Endodermal cell (in vitro differentiated cells): Measurements from ENCODE around the gene TMIGD2. TPM values are rescaled to one million over a fixed set of nuclear protein-coding genes. Genes with fewer than 3 reads are reported as not detected.

ENCODE experiments used
- DNase-seq: peaks from one replicate; pipeline ENCODE4 v3.0.0-alpha.2; 2017
- H3K27ac ChIP-seq: 2 replicates; pipeline ENCODE4 v1.5.1; 2013; ENCODE audit warnings: mild to moderate bottlenecking, low read depth, low read length, moderate library complexity
- H3K27me3 ChIP-seq: 2 replicates; pipeline ENCODE4 v1.6.1; 2013; ENCODE audit warnings: mild to moderate bottlenecking, low read length, moderate library complexity; ENCODE audit not compliant: insufficient read depth, control insufficient read depth, poor library complexity, severe bottlenecking
- H3K36me3 ChIP-seq: 2 replicates; pipeline ENCODE4 v1.7.0; 2013; ENCODE audit warnings: mild to moderate bottlenecking, low read length, moderate library complexity; ENCODE audit not compliant: control insufficient read depth, insufficient read depth
- H3K4me1 ChIP-seq: one replicate; pipeline ENCODE4 v1.7.0; 2013; ENCODE audit warnings: low read length; ENCODE audit not compliant: control insufficient read depth, insufficient read depth
- H3K4me3 ChIP-seq: 2 replicates; pipeline ENCODE4 v1.5.1; 2013; ENCODE audit warnings: mild to moderate bottlenecking, low read length, moderate library complexity
- H3K9ac ChIP-seq: 2 replicates; pipeline ENCODE4 v1.6.1; 2013; ENCODE audit warnings: mild to moderate bottlenecking, low read length, moderate library complexity; ENCODE audit not compliant: poor library complexity, severe bottlenecking; ENCODE audit errors: extremely low read depth
- H3K9me3 ChIP-seq: 2 replicates; pipeline ENCODE4 v1.6.1; 2013; ENCODE audit warnings: mild to moderate bottlenecking, low read length, moderate library complexity; ENCODE audit not compliant: control insufficient read depth
- H3K27ac Mint-ChIP-seq: 2 replicates; pipeline ENCODE4 v1.8.0; 2020; ENCODE audit warnings: mixed read lengths
- H3K27me3 Mint-ChIP-seq: 2 replicates; pipeline ENCODE4 v1.8.0; 2021; ENCODE audit warnings: mild to moderate bottlenecking, mixed read lengths; ENCODE audit not compliant: insufficient read depth
- H3K36me3 Mint-ChIP-seq: 2 replicates; pipeline ENCODE4 v1.8.0; 2020; ENCODE audit warnings: low read depth, mixed read lengths
- H3K4me1 Mint-ChIP-seq: 2 replicates; pipeline ENCODE4 v1.8.0; 2020; ENCODE audit warnings: mixed read lengths
- H3K4me3 Mint-ChIP-seq: 2 replicates; pipeline ENCODE4 v1.8.0; 2020; ENCODE audit warnings: mild to moderate bottlenecking, moderate library complexity, mixed read lengths
- H3K9me3 Mint-ChIP-seq: 2 replicates; pipeline ENCODE4 v1.8.0; 2020; ENCODE audit warnings: mild to moderate bottlenecking, mixed read lengths
- WGBS, 2 experiments: methylation state at CpG; one replicate each; pipeline versions ENCODE4 v1.1.5 to v1.1.7; 2013; ENCODE audit warnings: missing lambda C conversion rate in 2 of 2, mixed read lengths in 1 of 2; ENCODE audit not compliant: insufficient coverage in 1 of 2, insufficient read length in 1 of 2; 5-methylcytosine and 5-hydroxymethylcytosine counted together
- total RNA-seq, 2 donors: library from RNA; stranded (reverse); fragmentation: NEBNext Ultra II Directional in 1 of 2; extraction: Animal tissue kit (Norgen Biotek cat#: 25700) in 1 of 2; gene quantifications; 2 replicates in 1 of 2; 3 replicates in 1 of 2; pipeline ENCODE4 v1.2.1, GENCODE V29; 2021
- TF ChIP-seq, protein P1 (sequence below): fragments of 200-600 bp; sonication (generic); conservative IDR thresholded peaks from 2 replicates; pipeline ENCODE4 v1.5.0; 2021; ENCODE audit warnings: antibody characterized with exemption, mild to moderate bottlenecking

Gene TMIGD2
- total RNA-seq, 2 donors from 2014 or later, result 0.58 to 0.70 TPM

- H3K27ac ChIP-seq, result no peak within 1 kb of the TSS
- H3K27me3 Mint-ChIP-seq, result no peaks in the 10 kb centered on the region
- peak; percentile 92 for DNase-seq
- peaks cover 6% of the 10 kb centered on the region for H3K4me1 Mint-ChIP-seq
- peaks cover 14% of the 10 kb centered on the region for H3K36me3 Mint-ChIP-seq
- 5% methylated on average over 10 to 56 of the region's 63 CpGs for WGBS, 2 experiments
- H3K4me1 ChIP-seq, result no peaks in the 10 kb centered on the region
- H3K4me3 ChIP-seq, result no peak within 1 kb of the TSS
- TF ChIP-seq, protein P1, sequence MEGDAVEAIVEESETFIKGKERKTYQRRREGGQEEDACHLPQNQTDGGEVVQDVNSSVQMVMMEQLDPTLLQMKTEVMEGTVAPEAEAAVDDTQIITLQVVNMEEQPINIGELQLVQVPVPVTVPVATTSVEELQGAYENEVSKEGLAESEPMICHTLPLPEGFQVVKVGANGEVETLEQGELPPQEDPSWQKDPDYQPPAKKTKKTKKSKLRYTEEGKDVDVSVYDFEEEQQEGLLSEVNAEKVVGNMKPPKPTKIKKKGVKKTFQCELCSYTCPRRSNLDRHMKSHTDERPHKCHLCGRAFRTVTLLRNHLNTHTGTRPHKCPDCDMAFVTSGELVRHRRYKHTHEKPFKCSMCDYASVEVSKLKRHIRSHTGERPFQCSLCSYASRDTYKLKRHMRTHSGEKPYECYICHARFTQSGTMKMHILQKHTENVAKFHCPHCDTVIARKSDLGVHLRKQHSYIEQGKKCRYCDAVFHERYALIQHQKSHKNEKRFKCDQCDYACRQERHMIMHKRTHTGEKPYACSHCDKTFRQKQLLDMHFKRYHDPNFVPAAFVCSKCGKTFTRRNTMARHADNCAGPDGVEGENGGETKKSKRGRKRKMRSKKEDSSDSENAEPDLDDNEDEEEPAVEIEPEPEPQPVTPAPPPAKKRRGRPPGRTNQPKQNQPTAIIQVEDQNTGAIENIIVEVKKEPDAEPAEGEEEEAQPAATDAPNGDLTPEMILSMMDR, result no peak
- no peaks in the 10 kb centered on the region for H3K9me3 Mint-ChIP-seq
- H3K9ac ChIP-seq, result no peak within 1 kb of the TSS
- H3K9me3 ChIP-seq, result no peaks in the 10 kb centered on the region
- H3K36me3 ChIP-seq, result no peaks in the 10 kb centered on the region
- peak within 1 kb of the TSS; percentile 51 for H3K4me3 Mint-ChIP-seq
- no peaks in the 10 kb centered on the region for H3K27me3 ChIP-seq
- H3K27ac Mint-ChIP-seq, result no peak within 1 kb of the TSS
Observed at GRCh38 chr19:4304538-4305256, 2.5 kb upstream of the TMIGD2 start, which contains the start of gene FSD1. TSS of gene FSD1 (plus strand) at chr19:4304598. CDS start at chr19:4304747, 149 bp downstream.

- no peaks in the 10 kb centered on the region for H3K9me3 Mint-ChIP-seq
- H3K4me1 Mint-ChIP-seq, result peaks cover 6% of the 10 kb centered on the region
- no peak overlapping the region for H3K27ac Mint-ChIP-seq
- no peaks in the 10 kb centered on the region for H3K27me3 ChIP-seq
- no peaks in the 10 kb centered on the region for H3K27me3 Mint-ChIP-seq
- peak overlapping the region; percentile 51 for H3K4me3 Mint-ChIP-seq
- WGBS, 2 experiments, result 64 to 84% methylated on average over 14 to 18 of the region's 18 CpGs
- no peaks in the 10 kb centered on the region for H3K4me1 ChIP-seq
- H3K27ac ChIP-seq, result no peak overlapping the region
- H3K9ac ChIP-seq, result no peak overlapping the region
- no peaks in the 10 kb centered on the region for H3K36me3 ChIP-seq
- no peak for DNase-seq
- TF ChIP-seq, protein P1, result no peak
- H3K9me3 ChIP-seq, result no peaks in the 10 kb centered on the region
- peaks cover 9% of the 10 kb centered on the region for H3K36me3 Mint-ChIP-seq
- H3K4me3 ChIP-seq, result no peak overlapping the region
Observed at GRCh38 chr19:4303819-4304537, 1.8 kb upstream of the TMIGD2 start.

DNA sequence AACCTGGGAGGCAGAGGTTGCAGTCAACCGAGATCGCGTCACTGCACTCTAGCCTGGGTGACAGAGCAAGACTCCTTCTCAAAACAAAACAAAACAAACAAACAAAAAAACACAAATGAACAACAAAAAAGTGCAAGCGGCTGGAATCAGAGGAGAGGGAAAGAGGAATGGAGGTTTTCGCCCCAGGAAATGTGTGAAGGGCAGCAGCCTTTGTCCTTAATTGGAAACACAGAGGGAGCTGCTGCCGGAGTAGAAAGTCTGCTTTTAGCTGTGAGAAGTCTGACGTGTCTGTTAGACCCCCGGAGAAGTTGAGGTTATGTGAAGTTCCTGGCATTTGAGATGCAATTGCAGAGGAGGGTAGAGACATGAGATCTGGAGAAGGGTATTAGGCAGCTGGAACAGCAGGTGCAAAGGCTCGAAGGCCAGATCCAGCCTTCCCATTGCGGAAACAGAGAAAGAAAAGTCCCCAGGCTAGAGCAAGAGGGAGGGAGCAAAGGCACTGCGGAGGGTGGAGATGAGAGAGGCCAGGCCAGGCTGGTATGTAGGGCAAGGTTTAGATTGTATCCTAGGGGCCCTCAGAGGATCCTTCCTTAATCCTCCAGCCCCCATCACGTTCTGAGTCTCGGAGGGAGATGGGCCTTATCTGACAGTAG is 473 bp downstream of the TMIGD2 start:
- no peak for DNase-seq
- Mint-ChIP-seq H3K36me3 (peaks cover 2% of the 10 kb centered on the region), H3K27ac (peak overlapping the region; percentile 12), H3K4me1 (peaks cover 6% of the 10 kb centered on the region), H3K9me3 (no peaks in the 10 kb centered on the region), H3K27me3 (no peaks in the 10 kb centered on the region), H3K4me3 (no peak overlapping the region)
- 59 to 77% methylated on average over 7 to 11 of the region's 13 CpGs for WGBS, 2 experiments
- Histone ChIP-seq H3K9ac (no peak overlapping the region), H3K27ac (peak overlapping the region; percentile 63), H3K9me3 (no peaks in the 10 kb centered on the region), H3K36me3 (no peaks in the 10 kb centered on the region), H3K4me3 (no peak overlapping the region), H3K4me1 (no peaks in the 10 kb centered on the region), H3K27me3 (no peaks in the 10 kb centered on the region)
- TF ChIP-seq, protein P1, result no peak
